HG03439 (cell line): ENCODE measurements around the gene SCYGR5.
"Not testable (repeated sequence)": the region's sequence is repeated elsewhere in the genome, so short reads cannot be mapped to it uniquely, and the experiment has no call there.

Experiments used
- ATAC-seq: cut with Tn5 transposase; IDR thresholded peaks from one replicate; pipeline ENCODE4 v1.9.1; 2021; ENCODE audit warnings: mild to moderate bottlenecking, moderate library complexity; ENCODE audit not compliant: unreplicated experiment

The SCYGR5 gene

DNA sequence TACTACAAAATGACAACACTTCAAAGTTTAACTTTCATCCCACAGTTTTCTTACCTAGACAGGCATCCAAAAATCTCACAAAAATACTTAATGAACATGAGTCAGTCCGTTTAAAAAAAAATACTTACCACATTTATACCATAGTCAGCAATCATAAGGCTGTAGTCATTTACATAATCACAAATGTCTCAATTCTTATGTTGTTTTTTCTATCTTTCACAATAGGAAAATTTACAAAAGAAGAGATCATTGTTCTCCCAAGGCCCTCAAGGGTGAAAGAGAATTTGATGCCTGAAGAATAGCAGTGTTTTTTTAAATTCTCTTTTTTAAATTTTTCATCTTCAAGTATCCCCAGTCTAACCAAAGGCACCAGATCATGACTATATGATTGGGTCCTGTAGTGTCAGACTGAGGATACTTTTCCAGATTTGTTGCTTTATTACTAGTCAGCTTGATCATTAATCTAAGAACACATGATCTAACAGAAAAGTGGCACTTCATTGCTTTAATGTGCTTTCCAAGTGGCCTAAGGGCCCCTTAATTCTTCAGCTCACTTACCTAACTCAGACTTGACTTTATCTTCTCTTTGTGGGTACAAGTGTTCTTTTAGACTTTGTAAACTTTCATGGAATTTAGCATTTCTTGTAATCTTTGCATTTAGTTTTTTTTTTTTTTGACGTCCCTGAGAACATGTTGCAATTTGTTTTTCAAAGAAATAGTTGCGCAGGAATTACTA, 4.7 kb downstream of the SCYGR5 start:
- no peak for ATAC-seq

DNA sequence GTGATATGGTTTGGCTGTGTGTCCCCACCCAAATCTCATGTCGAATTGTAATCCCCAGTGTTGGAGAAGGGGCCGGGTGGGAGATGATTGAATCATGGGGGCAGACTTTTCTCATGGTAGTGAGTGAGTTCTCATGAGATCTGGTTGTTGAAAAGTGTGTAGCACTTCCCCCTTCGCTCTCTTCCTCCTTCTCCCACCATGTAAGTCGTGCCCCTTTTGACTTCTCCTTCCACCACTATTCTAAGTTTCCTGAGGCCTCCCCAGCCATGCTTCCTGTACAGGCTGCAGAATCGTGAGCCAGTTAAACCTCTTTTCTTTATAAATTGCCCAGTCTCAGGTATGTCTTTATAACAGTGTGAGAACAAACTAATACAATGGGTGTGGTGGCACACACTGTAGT, 7.0 kb downstream of the SCYGR5 start:
- not testable (repeated sequence) for ATAC-seq

DNA sequence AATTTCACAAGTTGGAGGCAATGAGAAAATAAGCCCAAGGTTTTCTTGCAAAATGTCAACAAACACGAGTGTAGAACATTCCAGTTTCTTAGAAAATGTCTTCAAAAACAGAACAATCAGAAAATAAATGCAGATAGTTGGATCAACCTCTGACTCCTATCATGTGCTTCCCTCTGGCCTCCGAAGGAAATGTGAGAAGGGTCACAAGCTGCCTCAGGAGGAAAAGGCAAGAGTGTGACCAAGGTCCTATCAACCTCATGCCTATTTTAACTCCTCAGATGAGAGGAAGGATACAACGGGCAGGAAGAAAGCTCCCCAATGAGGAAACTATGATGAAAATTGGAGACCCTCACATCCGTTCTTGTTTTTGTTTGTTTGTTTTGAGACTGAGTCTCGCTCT, 7.9 kb downstream of the SCYGR5 start:
- no peak for ATAC-seq

DNA sequence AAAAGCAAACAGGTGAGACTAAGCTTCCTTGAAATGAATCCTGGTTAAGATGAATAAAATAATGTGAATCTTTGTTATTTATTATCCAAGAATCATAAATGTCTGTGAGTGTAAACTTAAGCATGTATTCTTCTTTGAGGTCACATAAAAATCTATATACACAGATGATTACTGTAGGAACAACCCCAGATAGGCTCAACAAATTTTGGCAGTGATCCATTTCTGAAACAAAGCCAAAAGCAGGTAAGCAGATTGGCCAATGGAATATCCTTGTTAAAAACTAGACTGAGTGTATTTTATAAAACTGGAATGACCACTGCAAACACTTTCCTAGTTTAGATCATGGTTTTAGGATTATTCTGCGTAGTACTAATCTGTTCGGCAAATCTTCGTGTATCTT, 11.3 kb downstream of the SCYGR5 start:
- ATAC-seq = no peak

DNA sequence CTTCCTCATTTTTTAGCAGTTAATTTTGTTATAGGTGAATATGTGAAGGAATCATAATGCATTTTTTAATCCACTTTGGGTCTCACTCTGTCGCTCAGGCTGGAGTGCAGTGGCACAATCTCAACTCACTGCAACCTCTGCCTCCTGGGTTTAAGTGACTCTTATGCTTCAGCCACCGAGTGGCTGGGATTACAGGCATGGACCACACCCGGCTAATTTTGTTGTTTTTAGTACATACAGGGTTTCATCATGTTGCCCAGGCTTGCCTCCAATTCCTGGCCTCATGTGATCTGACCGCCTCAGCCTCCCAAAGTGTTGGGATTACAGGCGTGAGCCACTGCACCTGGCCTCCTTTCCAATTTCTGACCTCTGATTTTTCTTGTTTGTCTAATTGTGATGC, 17.7 kb downstream of the SCYGR5 start:
- ATAC-seq = no peak

DNA sequence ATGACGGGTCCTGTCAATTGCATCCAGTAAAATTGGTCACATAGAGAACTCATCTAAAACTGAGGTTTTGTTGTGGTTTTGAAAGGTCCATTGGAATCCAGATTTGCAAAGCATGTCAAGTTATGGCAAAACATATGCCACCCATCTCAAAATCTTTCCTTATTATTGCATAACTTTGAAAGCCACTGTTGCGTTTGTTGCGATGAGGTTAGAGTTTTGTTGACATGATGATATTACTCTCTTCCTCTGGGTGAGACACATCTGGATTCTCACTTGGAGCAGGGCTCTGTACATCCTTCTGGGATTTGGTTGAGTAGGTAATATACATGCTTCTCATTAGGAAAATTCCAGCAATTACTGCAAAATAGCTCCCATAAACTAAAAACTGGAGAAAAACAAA, 20.6 kb downstream of the SCYGR5 start:
- no peak for ATAC-seq

DNA sequence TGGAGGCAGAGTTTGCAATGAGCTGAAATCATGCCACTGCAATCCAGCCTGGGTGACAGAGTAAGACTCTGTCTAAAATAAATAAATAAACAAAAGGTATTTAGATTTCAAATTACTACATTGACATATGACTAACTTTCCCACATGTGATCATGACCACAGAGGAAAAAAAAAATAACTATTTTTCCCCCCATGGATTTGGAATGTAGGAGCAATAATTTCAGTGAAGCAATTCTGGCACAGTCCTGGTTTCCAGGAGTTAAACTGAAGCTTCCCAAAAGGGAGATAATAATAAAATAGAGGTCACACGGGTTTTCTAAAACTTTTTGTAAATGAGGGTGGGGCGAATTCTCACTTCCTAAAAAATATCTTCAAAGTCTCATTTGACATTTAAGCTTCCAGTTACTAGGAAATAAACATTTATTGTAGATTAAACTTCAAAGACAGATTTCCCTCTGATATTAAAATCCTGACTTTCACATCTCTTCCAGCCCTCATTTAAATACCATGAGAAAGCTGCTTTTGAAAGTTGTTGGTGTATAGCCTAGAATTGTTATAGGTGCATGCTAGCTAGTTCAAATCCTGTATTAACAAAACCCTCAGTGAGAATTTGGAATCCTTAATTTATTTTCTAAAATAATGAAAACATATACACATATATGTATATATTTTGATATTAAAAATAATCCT, 30.5 kb downstream of the SCYGR5 start:
- no peak for ATAC-seq

DNA sequence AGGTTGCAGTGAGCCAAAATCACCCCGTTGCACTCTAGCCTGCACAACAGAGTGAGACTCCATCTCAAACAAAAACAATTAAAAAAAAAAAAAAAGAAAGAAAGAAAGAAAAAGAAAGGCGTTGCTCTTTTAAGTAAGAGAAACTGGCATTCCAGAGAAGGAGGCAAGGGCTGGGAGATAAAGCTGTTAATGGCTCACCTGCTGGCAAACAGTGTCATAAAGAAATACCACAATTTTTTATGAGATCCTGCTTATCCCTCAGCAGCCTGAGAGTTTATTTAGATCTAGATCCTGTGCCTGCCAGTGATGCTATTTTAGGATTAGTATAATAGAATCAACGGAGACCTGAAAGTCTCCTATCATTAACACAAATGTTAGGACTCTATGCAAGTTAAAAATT, 35.0 kb downstream of the SCYGR5 start:
- no peak for ATAC-seq

DNA sequence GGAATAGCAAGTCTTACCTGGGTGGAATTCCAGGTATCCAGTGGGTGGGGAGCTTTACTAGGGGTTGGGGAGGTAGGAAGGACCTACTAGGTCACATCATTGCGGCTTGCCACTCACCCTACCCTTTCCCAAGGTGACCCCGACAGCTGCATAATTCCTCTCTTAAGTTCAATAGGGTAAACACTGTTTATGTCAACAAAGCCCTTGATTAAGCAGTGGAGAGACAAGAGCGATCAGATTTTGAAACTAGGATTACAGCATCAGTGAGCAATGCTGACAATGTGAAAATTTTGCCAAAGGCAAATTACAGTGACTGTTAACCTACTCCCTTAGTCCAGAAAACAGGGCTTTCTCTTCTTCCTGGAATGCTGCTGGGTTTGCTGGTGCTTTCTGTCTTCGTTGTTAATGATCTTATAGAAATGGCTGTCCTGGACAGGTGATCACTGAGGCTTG, 36.7 kb downstream of the SCYGR5 start:
- no peak for ATAC-seq

DNA sequence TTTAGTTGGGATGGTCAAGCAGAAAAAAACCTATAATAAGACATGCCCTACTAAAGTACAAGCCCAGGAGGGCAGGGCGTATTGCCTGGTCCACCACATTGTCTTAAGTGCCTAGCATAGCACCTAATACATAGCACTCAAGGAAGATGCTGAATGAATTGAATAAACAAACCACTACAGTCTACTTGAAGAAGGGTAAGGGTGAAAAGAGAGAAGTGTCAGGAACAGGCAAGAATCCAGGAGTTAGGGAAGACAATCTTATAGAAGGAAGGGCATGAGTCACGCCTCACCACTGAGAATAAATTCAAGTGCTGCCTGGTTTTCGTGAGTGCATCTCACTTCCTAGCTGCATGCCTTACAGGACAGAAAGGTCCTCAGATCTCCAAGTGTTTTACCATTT, 37.4 kb downstream of the SCYGR5 start:
- ATAC-seq = no peak

DNA sequence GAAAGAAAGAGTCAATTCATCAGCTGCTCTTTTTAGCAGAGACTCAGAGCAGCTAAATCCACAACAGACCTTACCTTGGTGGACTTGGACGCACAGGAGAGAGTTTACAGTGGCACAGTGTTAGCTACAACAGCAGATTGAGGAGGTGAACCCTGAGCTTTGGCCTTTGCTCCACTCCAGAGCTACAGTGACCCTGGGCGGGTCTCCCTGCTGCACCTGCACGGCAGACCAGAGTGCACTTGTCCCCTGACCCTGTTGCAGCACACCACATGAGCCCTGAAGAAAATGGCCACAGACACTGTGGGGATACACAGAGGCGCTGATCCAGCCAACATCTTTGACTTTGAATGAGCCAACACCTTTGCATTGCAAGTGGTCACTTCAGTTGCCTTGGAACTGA, 40.3 kb downstream of the SCYGR5 start:
- no peak for ATAC-seq

DNA sequence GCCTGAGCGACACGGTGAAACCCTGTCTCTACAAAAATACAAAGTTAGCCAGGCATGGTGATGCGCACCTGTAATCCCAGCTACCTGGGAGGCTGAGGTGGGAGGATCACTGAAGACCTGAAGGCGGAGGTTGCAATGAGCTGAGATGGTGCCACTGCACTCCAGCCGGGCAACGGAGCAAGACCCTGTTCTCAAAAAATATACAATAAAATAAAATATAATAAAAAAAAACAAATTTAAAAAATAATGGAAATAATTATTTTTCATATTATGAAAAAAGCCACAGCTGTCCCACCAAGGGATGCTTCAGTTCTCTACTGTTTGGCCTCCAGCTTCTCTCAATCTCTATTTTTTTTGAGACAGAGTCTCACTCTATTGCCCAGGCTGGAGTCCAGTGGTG, 40.8 kb downstream of the SCYGR5 start:
- no peak for ATAC-seq

DNA sequence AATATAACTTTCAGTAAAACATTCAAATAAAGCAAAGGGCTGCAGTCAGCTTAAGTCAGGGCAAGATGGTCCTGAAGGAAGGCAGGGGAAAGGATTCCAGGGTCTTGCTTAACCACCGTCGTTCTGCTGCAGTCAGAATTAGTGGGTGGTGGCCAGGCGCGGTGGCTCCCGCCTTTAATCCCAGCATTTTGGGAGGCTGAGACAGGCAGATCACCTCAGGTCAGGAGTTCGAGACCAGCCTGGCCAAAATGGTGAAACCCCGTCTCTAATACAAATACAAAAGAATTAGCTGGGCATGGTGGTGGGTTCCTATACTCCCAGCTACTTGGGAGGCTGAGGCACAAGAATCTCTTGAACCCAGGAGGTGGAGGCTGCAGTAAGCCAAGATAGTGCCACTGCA, 44.4 kb downstream of the SCYGR5 start:
- ATAC-seq = no peak

DNA sequence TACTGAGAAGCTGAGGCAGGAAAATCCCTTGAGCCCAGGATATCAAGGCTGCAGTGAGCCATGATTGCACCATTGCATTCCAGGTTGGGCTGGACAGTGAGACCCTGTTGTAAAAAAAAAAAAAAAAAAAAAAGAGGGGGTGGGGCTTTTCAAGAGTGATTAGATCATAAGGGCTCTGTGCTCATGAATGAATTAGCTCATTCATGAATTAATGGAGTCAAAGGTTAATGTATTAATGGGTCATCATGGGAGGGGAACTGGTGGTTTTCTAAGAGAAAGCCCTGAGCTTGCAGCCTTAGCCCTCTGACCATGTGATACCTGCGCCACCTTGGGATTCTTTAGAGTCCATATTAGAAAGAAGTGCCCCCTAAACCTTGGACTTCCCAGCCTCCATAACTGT, 46.7 kb downstream of the SCYGR5 start:
- ATAC-seq = no peak

DNA sequence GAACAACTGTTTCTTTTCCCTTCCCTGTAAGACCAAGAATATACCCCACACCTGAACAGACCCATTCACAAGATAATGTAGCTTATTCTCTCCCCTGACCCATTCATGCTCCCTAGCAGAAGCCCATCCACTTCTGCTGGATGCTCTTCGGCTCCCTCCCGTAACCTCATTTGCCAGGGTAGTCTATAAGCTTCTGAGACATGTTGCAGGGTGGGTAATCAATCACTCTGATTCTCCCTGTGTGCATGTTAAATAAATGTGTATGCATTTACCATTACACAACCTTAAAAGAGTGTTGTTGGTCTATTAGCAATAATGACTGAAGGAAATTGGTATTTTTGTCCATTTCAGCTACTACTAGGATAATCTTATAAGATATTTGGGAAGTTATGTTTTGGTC, 49.9 kb downstream of the SCYGR5 start:
- no peak for ATAC-seq
